AG09319 (cell line): ENCODE measurements around the gene SPAG6.

Source experiments
- DNase-seq: peaks from one replicate; pipeline ENCODE4 v3.0.0-alpha.2; 2010; ENCODE audit warnings: low read depth; ENCODE audit errors: extremely low read depth
- TF ChIP-seq, protein P1 (sequence below): IDR thresholded peaks from 2 replicates; pipeline ENCODE4 v1.5.1; 2011; ENCODE audit warnings: low read depth, mild to moderate bottlenecking, inconsistent platforms, low read length, moderate library complexity

SPAG6 gene

DNA sequence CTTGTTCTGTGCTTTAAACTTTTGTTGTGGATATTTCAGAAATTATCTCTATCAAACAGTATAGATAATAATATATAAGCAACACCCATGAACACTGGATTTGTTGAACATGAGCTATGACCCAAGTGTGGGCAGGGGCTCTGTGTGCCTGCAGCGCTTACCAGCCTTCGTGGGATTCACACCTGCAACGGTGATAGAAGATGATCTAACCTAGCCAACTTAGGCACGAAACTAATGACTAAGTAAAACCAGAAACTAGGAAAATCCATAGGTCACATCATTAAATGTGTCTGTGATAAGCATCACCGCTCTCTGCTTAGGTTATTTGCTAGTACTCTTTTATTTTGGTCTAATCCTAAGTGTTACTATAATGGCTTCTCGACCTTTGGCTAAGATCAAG lies 18.0 kb downstream of the SPAG6 start:
- DNase-seq: no peak
- TF ChIP-seq, protein P1, sequence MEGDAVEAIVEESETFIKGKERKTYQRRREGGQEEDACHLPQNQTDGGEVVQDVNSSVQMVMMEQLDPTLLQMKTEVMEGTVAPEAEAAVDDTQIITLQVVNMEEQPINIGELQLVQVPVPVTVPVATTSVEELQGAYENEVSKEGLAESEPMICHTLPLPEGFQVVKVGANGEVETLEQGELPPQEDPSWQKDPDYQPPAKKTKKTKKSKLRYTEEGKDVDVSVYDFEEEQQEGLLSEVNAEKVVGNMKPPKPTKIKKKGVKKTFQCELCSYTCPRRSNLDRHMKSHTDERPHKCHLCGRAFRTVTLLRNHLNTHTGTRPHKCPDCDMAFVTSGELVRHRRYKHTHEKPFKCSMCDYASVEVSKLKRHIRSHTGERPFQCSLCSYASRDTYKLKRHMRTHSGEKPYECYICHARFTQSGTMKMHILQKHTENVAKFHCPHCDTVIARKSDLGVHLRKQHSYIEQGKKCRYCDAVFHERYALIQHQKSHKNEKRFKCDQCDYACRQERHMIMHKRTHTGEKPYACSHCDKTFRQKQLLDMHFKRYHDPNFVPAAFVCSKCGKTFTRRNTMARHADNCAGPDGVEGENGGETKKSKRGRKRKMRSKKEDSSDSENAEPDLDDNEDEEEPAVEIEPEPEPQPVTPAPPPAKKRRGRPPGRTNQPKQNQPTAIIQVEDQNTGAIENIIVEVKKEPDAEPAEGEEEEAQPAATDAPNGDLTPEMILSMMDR: no peak

DNA sequence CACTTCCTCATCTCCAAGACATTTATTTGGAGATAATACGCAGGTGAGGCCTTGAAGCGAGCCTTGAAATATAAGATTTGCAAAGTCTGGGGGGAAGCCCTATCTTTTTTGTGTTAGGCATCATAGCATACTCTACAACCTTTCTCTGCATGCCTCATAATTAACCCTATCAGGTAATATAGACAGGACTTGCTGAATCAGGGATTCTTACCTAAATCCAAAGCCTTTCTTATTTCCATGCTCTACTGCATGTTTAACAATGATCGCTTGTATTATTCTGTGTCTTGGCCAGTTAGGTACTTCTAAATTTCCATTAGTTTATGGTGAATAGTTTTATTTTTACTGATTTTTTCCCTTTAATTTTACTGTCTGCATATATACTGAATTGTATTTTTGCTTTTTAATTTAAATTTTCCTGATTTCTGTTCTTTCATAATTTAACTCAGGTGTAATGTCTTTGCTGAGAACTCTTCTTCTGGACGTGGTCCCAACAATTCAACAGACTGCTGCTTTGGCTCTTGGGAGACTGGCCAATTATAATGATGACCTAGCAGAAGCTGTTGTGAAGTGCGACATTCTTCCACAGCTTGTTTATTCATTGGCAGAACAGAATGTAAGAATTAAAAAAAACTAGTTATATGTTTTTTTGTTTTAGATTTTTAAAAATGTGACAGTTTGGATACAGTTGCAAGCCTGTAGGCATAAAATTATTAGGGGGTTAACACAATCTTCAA lies 19.3 kb downstream of the SPAG6 start:
- DNase-seq: no peak

GRCh38 chr10:22365233-22365632 lies 19.9 kb downstream of the SPAG6 start:
- TF ChIP-seq, protein P1: no peak
- no peak for DNase-seq

More for the DNA sequence above, 19.3 kb downstream of the SPAG6 start:
- TF ChIP-seq, protein P1: no peak

- DNase-seq: no peak
Measured at GRCh38 chr10:22365644-22366434, 20.5 kb downstream of the SPAG6 start.

DNA sequence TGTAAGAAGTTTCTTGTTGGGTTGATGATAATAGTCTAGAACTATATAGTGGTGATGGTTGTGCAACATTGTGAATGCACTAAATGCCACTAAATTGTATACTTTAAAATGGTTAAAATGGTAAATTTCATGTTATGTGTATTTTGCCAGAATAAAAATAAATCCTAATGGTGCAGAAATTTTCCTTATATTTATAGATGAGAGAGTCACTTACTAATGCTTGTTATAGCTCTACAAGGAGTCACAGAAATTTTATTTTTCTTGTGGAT lies 21.1 kb downstream of the SPAG6 start:
- TF ChIP-seq, protein P1: no peak
- DNase-seq: no peak

More at GRCh38 chr10:22365644-22366434, 20.5 kb downstream of the SPAG6 start:
- TF ChIP-seq, protein P1: no peak

DNA sequence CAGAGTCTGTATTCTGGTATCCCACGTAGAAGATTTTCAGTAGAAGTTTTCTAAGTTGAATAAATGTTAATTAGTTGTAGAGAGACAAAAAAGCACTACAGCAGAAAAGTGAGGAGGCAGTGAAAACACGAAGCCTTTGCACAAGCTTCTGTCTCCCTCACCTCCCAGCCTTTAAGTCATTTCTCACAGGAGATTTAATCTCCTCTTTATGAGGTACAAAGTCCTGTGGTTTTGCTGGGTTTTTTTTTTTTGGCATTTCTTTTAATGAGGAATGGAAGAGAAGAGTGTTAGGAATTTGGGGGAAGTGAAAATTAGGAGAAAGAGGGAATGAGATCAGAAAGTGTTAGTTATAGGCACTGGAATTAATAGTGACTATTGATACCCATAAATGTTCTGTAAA lies 21.5 kb downstream of the SPAG6 start:
- DNase-seq: no peak
- TF ChIP-seq, protein P1: no peak

- no peak for DNase-seq
- TF ChIP-seq, protein P1: no peak
Measured at GRCh38 chr10:22367471-22367870, 22.2 kb downstream of the SPAG6 start.
